RWPE2 (cell line): ENCODE measurements around the gene MCOLN1.
"Not testable (repeated sequence)": the region's sequence is repeated elsewhere in the genome, so short reads cannot be mapped to it uniquely, and the experiment has no call there.

ENCODE experiments used
- ATAC-seq: fragments of 200-7000 bp; cut with Tn5 transposase; 3 replicates; pipeline ENCODE4 v1.9.1; 2021; ENCODE audit warnings: low read depth
- DNase-seq: peaks from one replicate; pipeline ENCODE4 v3.0.0-alpha.2; 2020; ENCODE audit warnings: low spot score
- H3K27ac ChIP-seq: fragments of 450-650 bp; 2 replicates; pipeline ENCODE4 v1.5.1; 2017; ENCODE audit warnings: mild to moderate bottlenecking; ENCODE audit not compliant: poor library complexity, severe bottlenecking
- H3K27me3 ChIP-seq: fragments of 250-450 bp; sonication (Bioruptor Pico); 2 replicates; pipeline ENCODE4 v1.5.1; 2021; ENCODE audit warnings: mild to moderate bottlenecking, moderate library complexity; ENCODE audit not compliant: insufficient read depth, poor library complexity, severe bottlenecking
- H3K36me3 ChIP-seq: fragments of 250-450 bp; sonication (Bioruptor Pico); 2 replicates; pipeline ENCODE4 v1.5.1; 2020; ENCODE audit warnings: low read depth, mild to moderate bottlenecking, moderate library complexity
- H3K4me1 ChIP-seq: fragments of 250-450 bp; sonication (Bioruptor Pico); 2 replicates; pipeline ENCODE4 v1.5.1; 2021; ENCODE audit warnings: mild to moderate bottlenecking, moderate library complexity; ENCODE audit not compliant: insufficient read depth, poor library complexity, severe bottlenecking
- H3K4me3 ChIP-seq: fragments of 250-450 bp; sonication (Bioruptor Pico); 2 replicates; pipeline ENCODE4 v1.5.1; 2021; ENCODE audit warnings: mild to moderate bottlenecking, moderate library complexity; ENCODE audit not compliant: severe bottlenecking
- H3K9me3 ChIP-seq: fragments of 250-450 bp; sonication (Bioruptor Pico); 2 replicates; pipeline ENCODE4 v1.5.1; 2021; ENCODE audit warnings: mild to moderate bottlenecking, moderate library complexity; ENCODE audit not compliant: severe bottlenecking
- CTCF ChIP-seq: fragments of 450-650 bp; IDR thresholded peaks from one replicate; pipeline ENCODE4 v1.5.1; 2017; ENCODE audit warnings: mild to moderate bottlenecking, moderate library complexity; ENCODE audit not compliant: poor library complexity, severe bottlenecking

MCOLN1 gene

GRCh38 chr19:7535047-7535997, 12.9 kb downstream of the MCOLN1 start, which contains the start of gene PNPLA6:
PNPLA6 (plus strand) TSS chr19:7535717; CDS start chr19:7535789, 72 bp downstream.
- H3K27ac ChIP-seq: peak within 1 kb of the TSS; percentile 64
- peak within 1 kb of the TSS; percentile 49 for H3K4me3 ChIP-seq
- H3K27me3 ChIP-seq: no peaks in the 10 kb centered on the region
- peak; percentile 92 for DNase-seq
- peaks cover 11% of the 10 kb centered on the region; the same call in 1 of the 2 replicates for H3K36me3 ChIP-seq
- no peaks in the 10 kb centered on the region for H3K9me3 ChIP-seq
- peak; percentile 77 for ATAC-seq
- H3K4me1 ChIP-seq: no peaks in the 10 kb centered on the region
- TF ChIP-seq CTCF: no peak

- ATAC-seq: no peak
- peak overlapping the region; percentile 64 for H3K27ac ChIP-seq
- TF ChIP-seq CTCF: no peak
These were observed 13.7 kb downstream of the MCOLN1 start for GRCh38 chr19:7535998-7536695.

GRCh38 chr19:7538990-7539389, 16.6 kb downstream of the MCOLN1 start:
- H3K4me3 ChIP-seq, H3K27ac ChIP-seq, ATAC-seq, H3K9me3 ChIP-seq, DNase-seq, H3K4me1 ChIP-seq, H3K27me3 ChIP-seq: not testable (repeated sequence)
- H3K36me3 ChIP-seq: peaks cover 38% of the 10 kb centered on the region

More at GRCh38 chr19:7535998-7536695, 13.7 kb downstream of the MCOLN1 start:
- peaks cover 19% of the 10 kb centered on the region; the same call in 1 of the 2 replicates for H3K36me3 ChIP-seq
- no peaks in the 10 kb centered on the region for H3K4me1 ChIP-seq
- H3K27me3 ChIP-seq: no peaks in the 10 kb centered on the region
- no peak for DNase-seq
- H3K4me3 ChIP-seq: peak overlapping the region; percentile 49
- no peaks in the 10 kb centered on the region for H3K9me3 ChIP-seq

GRCh38 chr19:7539827-7540425, 17.5 kb downstream of the MCOLN1 start:
- H3K27me3 ChIP-seq: no peaks in the 10 kb centered on the region
- H3K4me1 ChIP-seq: no peaks in the 10 kb centered on the region
- no peak overlapping the region for H3K27ac ChIP-seq
- DNase-seq (peak; percentile 54), ATAC-seq (no peak)
- H3K9me3 ChIP-seq: no peaks in the 10 kb centered on the region
- TF ChIP-seq CTCF: no peak
- no peak overlapping the region for H3K4me3 ChIP-seq
- peaks cover 38% of the 10 kb centered on the region for H3K36me3 ChIP-seq
